Measurements from ENCODE around the gene EMC7.
"Not testable (repeated sequence)": the region's sequence is repeated elsewhere in the genome, so short reads cannot be mapped to it uniquely, and the experiment has no call there.

The EMC7 gene

GRCh38 chr15:34054081-34054707 lies 47.5 kb downstream of the EMC7 start:
- TF ChIP-seq CTCF (IDR thresholded peaks at IDR 0.05; ENCODE audit: insufficient read depth, low read depth, low read length, missing control alignments) = no peak
- DNase-seq (ENCODE audit: low read depth) = no peak

GRCh38 chr15:34050385-34050784 lies 51.3 kb downstream of the EMC7 start:
- not testable (repeated sequence) for H3K4me3 ChIP-seq (ENCODE audit: low read depth, low read length); DNase-seq (ENCODE audit: low read depth)

More at GRCh38 chr15:34054081-34054707, 47.5 kb downstream of the EMC7 start:
- no peak overlapping the region for H3K4me3 ChIP-seq (ENCODE audit: low read depth, low read length)

- no peak for DNase-seq (ENCODE audit: low read depth)
- TF ChIP-seq CTCF (IDR thresholded peaks at IDR 0.05; ENCODE audit: insufficient read depth, low read depth, low read length, missing control alignments) = no peak
- H3K4me3 ChIP-seq (ENCODE audit: low read depth, low read length) = no peak overlapping the region
Observed at GRCh38 chr15:34049112-34049511, 52.5 kb downstream of the EMC7 start.

- no peak for DNase-seq (ENCODE audit: low read depth)
- no peak overlapping the region for H3K4me3 ChIP-seq (ENCODE audit: low read depth, low read length)
- no peak for TF ChIP-seq CTCF (IDR thresholded peaks at IDR 0.05; ENCODE audit: insufficient read depth, low read depth, low read length, missing control alignments)
Observed at GRCh38 chr15:34047893-34048775, 53.5 kb downstream of the EMC7 start.

GRCh38 chr15:34046471-34047145 lies 55.1 kb downstream of the EMC7 start:
- DNase-seq (ENCODE audit: low read depth) = no peak
- no peak for TF ChIP-seq CTCF (IDR thresholded peaks at IDR 0.05; ENCODE audit: insufficient read depth, low read depth, low read length, missing control alignments)
- no peak overlapping the region for H3K4me3 ChIP-seq (ENCODE audit: low read depth, low read length)

DNA sequence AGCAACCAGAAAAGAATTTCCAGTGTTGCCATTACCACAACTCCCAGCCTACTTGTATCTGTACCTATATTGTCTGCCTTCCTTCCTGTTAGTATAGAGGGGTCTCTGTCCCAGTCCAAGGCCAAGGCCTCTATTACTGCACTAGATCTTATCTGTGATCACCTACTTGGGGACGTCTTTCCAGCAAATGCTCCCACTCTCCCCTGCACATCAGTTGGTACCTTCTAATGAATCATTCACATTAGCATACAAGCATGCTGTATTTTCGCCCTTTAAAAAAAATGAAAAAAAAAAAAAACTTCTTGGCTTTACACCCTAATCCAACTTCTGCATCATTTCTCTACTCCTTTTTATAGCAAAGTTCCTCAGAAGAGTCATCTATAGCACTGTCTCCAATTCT lies 57.8 kb downstream of the EMC7 start:
- H3K4me3 ChIP-seq (ENCODE audit: low read depth, low read length) = no peak overlapping the region
- no peak for TF ChIP-seq CTCF (IDR thresholded peaks at IDR 0.05; ENCODE audit: insufficient read depth, low read depth, low read length, missing control alignments)
- DNase-seq (ENCODE audit: low read depth) = no peak

GRCh38 chr15:34043391-34043790 lies 58.3 kb downstream of the EMC7 start:
- no peak for TF ChIP-seq CTCF (IDR thresholded peaks at IDR 0.05; ENCODE audit: insufficient read depth, low read depth, low read length, missing control alignments)
- no peak for DNase-seq (ENCODE audit: low read depth)
- H3K4me3 ChIP-seq (ENCODE audit: low read depth, low read length) = no peak overlapping the region

Measured in GM12865 (cell line).